ENCODE measurements around the gene TAP1.
A peak's percentile ranks its signal among the peaks of the same experiment; 100 is the strongest.
"Not testable (repeated sequence)": the region's sequence is repeated elsewhere in the genome, so short reads cannot be mapped to it uniquely, and the experiment has no call there.

TAP1 gene

GRCh38 chr6:32853541-32854375 lies at the start of gene TAP1, which contains the start of gene PSMB9:
TSS of gene TAP1 (minus strand) at chr6:32853704. CDS start at chr6:32853636, 68 bp downstream.
TSS of gene PSMB9 (plus strand) at chr6:32854192. CDS start at chr6:32854230, 38 bp downstream.
- peak; percentile 70 to 78 for DNase-seq

- no peak for DNase-seq
Measured at GRCh38 chr6:32895006-32895345, 41.5 kb upstream of the TAP1 start.

GRCh38 chr6:32894085-32895005 lies 40.8 kb upstream of the TAP1 start:
- peak; percentile 91 to 96 for DNase-seq

- DNase-seq: no peak
Measured at GRCh38 chr6:32890831-32891230, 37.3 kb upstream of the TAP1 start.

GRCh38 chr6:32889533-32889932 lies 36.0 kb upstream of the TAP1 start:
- no peak for DNase-seq

- DNase-seq: no peak
Measured at GRCh38 chr6:32888576-32888975, 35.1 kb upstream of the TAP1 start.

- DNase-seq: no peak
Measured at GRCh38 chr6:32887616-32888015, 34.1 kb upstream of the TAP1 start.

GRCh38 chr6:32886681-32887383 lies 33.3 kb upstream of the TAP1 start:
- no peak for DNase-seq

GRCh38 chr6:32885698-32886286 lies 32.3 kb upstream of the TAP1 start:
- peak; percentile 62 to 64 for DNase-seq

- no peak for DNase-seq
Measured at GRCh38 chr6:32883789-32884188, 30.3 kb upstream of the TAP1 start.

GRCh38 chr6:32882879-32883250 lies 29.4 kb upstream of the TAP1 start:
- DNase-seq: no peak

- not testable (repeated sequence) for DNase-seq
Measured at GRCh38 chr6:32880962-32881361, 27.5 kb upstream of the TAP1 start.

- no peak for DNase-seq
Measured at GRCh38 chr6:32879691-32880090, 26.2 kb upstream of the TAP1 start.

- no peak for DNase-seq
Measured at GRCh38 chr6:32876603-32877002, 23.1 kb upstream of the TAP1 start.

- DNase-seq: not testable (repeated sequence)
Measured at GRCh38 chr6:32873947-32874346, 20.4 kb upstream of the TAP1 start.

- peak; percentile 71 to 72 for DNase-seq
Measured at GRCh38 chr6:32868257-32868788, 14.8 kb upstream of the TAP1 start.

GRCh38 chr6:32867554-32868256 lies 14.2 kb upstream of the TAP1 start:
- no peak for DNase-seq

GRCh38 chr6:32867022-32867477 lies 13.5 kb upstream of the TAP1 start:
- DNase-seq: no peak

GRCh38 chr6:32865724-32866443 lies 12.4 kb upstream of the TAP1 start:
- no peak for DNase-seq

- no peak for DNase-seq
Measured at GRCh38 chr6:32862725-32863124, 9.2 kb upstream of the TAP1 start.

- DNase-seq: no peak
Measured at GRCh38 chr6:32860674-32861073, 7.2 kb upstream of the TAP1 start.

Data from NCI-H2081 (cell line).